GM12878 (cell line): ENCODE measurements around the gene MID1. TPM values are rescaled to one million over a fixed set of nuclear protein-coding genes. Genes with fewer than 3 reads are reported as not detected.

Experiments used
- ATAC-seq: fragments of 200-7000 bp; cut with Tn5 transposase; 3 replicates; pipeline ENCODE4 v1.9.1; 2020; ENCODE audit warnings: mild to moderate bottlenecking, moderate library complexity
- BruUV-seq: library from RNA; stranded (reverse); fragments of 400-500 nt; replicated peaks from 2 replicates; lab custom pipeline; 2021; lab: Mats Ljungman, UMichigan
- CTCF ChIA-PET: fragments of 300-600 bp; sonication (Branson Sonifier 250); formaldehyde crosslinking; extraction: SDS; loops from one replicate; lab custom pipeline; 2021; ENCODE audit warnings: inconsistent platforms; lab: Yijun Ruan, JAX
- POLR2A ChIA-PET: fragments of 350-600 bp; formaldehyde crosslinking; extraction: SDS; loops from one replicate; lab custom pipeline; 2021; ENCODE audit warnings: inconsistent platforms; lab: Charles Lee
- RAD21 ChIA-PET: fragments of 300-600 bp; sonication (Branson Sonifier 250); formaldehyde crosslinking; loops from one replicate; lab custom pipeline; 2023; ENCODE audit warnings: antibody characterized with exemption; ENCODE audit not compliant: unreplicated experiment; lab: Charles Lee
- SMC1A ChIA-PET: fragments of 300-600 bp; sonication (Branson Sonifier 250); formaldehyde crosslinking; loops from one replicate; lab custom pipeline; 2023; ENCODE audit not compliant: unreplicated experiment, uncharacterized antibody; lab: Charles Lee
- DNase-seq: peaks from one replicate; pipeline ENCODE4 v3.0.0-alpha.2; 2011; ENCODE audit warnings: low read depth, low spot score
- FAIRE-seq: peaks from 3 replicates; lab custom pipeline; 2011; peaks lifted over from hg19 to GRCh38; lab: Jason Lieb, UNC
- H2AFZ ChIP-seq: 2 replicates; pipeline ENCODE4 v1.6.0; 2011; ENCODE audit warnings: low read depth, low read length, control low read depth; ENCODE audit not compliant: control insufficient read depth
- H3K27ac ChIP-seq: 2 replicates; pipeline ENCODE4 v1.5.1; 2011; ENCODE audit warnings: control low read depth; ENCODE audit not compliant: control insufficient read depth, insufficient read depth
- H3K27me3 ChIP-seq, 2 experiments: replicated peaks in 1 of 2; 2 replicates each; pipeline versions ENCODE4 v1.6.0 to v1.6.1; 2011; ENCODE audit warnings: low read length in 1 of 2; ENCODE audit not compliant: control insufficient read depth in 2 of 2, insufficient read depth in 2 of 2
- H3K36me3 ChIP-seq, 2 experiments: 2 replicates each; pipeline ENCODE4 v1.5.1; 2011; ENCODE audit warnings: low read length in 1 of 2; ENCODE audit not compliant: control insufficient read depth in 2 of 2, insufficient read depth in 2 of 2
- H3K4me1 ChIP-seq: 2 replicates; pipeline ENCODE4 v1.6.1; 2011; ENCODE audit warnings: mild to moderate bottlenecking, low read length, moderate library complexity, mixed read lengths; ENCODE audit not compliant: control insufficient read depth, insufficient read depth
- H3K4me2 ChIP-seq: 2 replicates; pipeline ENCODE4 v1.6.0; 2011; ENCODE audit warnings: control low read depth; ENCODE audit not compliant: control insufficient read depth, insufficient read depth
- H3K4me3 ChIP-seq: fragments of 200-600 bp; sonication (generic); 2 replicates; pipeline ENCODE4 v1.5.1; 2016
- H3K79me2 ChIP-seq: 2 replicates; pipeline ENCODE4 v1.6.0; 2011; ENCODE audit warnings: low read length; ENCODE audit not compliant: control insufficient read depth, insufficient read depth
- H3K9ac ChIP-seq: 2 replicates; pipeline ENCODE4 v1.8.0; 2011; ENCODE audit warnings: low read length, control low read depth, mixed read lengths; ENCODE audit not compliant: control insufficient read depth, insufficient read depth
- H3K9me3 ChIP-seq: replicated peaks from 3 replicates; pipeline ENCODE4 v1.5.1; 2011; ENCODE audit warnings: mild to moderate bottlenecking, low read length; ENCODE audit not compliant: control insufficient read depth, insufficient read depth
- H4K20me1 ChIP-seq: 2 replicates; pipeline ENCODE4 v1.6.0; 2011; ENCODE audit not compliant: control insufficient read depth, insufficient read depth
- EP300 ChIP-seq, 2 experiments: fragments of 150-350 bp in 1 of 2; IDR thresholded peaks; 2 replicates each; pipeline ENCODE4 v1.6.1; 2011 to 2012; ENCODE audit warnings: low read depth in 2 of 2, low read length in 2 of 2, borderline replicate concordance in 1 of 2, improper control_type of control experiment in 1 of 2, inconsistent platforms in 1 of 2; ENCODE audit not compliant: control insufficient read depth in 1 of 2
- HDAC2 ChIP-seq: fragments of 200-600 bp; sonication (generic); IDR thresholded peaks from 2 replicates; pipeline ENCODE4 v1.6.1; 2017
- KLF5 ChIP-seq: fragments of 450-650 bp; IDR thresholded peaks from 2 replicates; pipeline ENCODE4 v1.6.1; 2014; ENCODE audit warnings: mild to moderate bottlenecking; ENCODE audit not compliant: partially characterized antibody
- SKIL ChIP-seq: fragments of 450-650 bp; IDR thresholded peaks from 2 replicates; pipeline ENCODE4 v1.6.1; 2017; ENCODE audit warnings: mild to moderate bottlenecking, low read depth, inconsistent platforms; ENCODE audit not compliant: poor library complexity, severe bottlenecking
- ZNF592 ChIP-seq: fragments of 450-650 bp; IDR thresholded peaks from 2 replicates; pipeline ENCODE4 v1.6.1; 2017; ENCODE audit warnings: mild to moderate bottlenecking, moderate library complexity
- WGBS: methylation state at CpG from one replicate; pipeline ENCODE4 v1.1.6; 2016; ENCODE audit warnings: low lambda C conversion rate; ENCODE audit not compliant: insufficient replicate concordance, insufficient coverage; ENCODE audit errors: missing lambda C conversion rate; 5-methylcytosine and 5-hydroxymethylcytosine counted together
- in situ Hi-C: fragments of 300-500 bp; cut with MboI; formaldehyde crosslinking; loops from 9 replicates; pipeline ENCODE4 v1.14.3; 2018; ENCODE audit warnings: mixed read lengths
- intact Hi-C: fragments of 100-400 bp; cut with micrococcal nuclease; formaldehyde crosslinking; loops from one replicate; pipeline ENCODE4 v1.14.2; 2022; ENCODE audit not compliant: unreplicated experiment
- polyA plus RNA-seq, 11 experiments: library from polyadenylated mRNA; depleted of rRNA in 4 of 11; unstranded in 6 of 11; stranded (reverse) in 5 of 11; fragments of >200 nt; fragmentation: Nextera tagmentation in 4 of 11; fragmentation: Illumina TruSeq in 1 of 11; extraction: Ambion mirVana in 4 of 11; extraction: Trizol in 1 of 11; gene quantifications; 1 replicate in 1 of 11; 2 replicates in 10 of 11; pipeline versions ENCODE4 v1.2.1 to v1.2.3, GENCODE V29; 2011 to 2016; ENCODE audit warnings: inconsistent platforms in 2 of 11, missing spikeins in 2 of 11, low read depth in 1 of 11
- total RNA-seq, 4 experiments: library from RNA; depleted of rRNA in 3 of 4; stranded (reverse); fragments of >200 nt in 3 of 4; fragmentation: Illumina TruSeq in 1 of 4; extraction: Trizol in 1 of 4; gene quantifications; 2 replicates each; pipeline versions ENCODE4 v1.2.1 to v1.2.3, GENCODE V29; 2013 to 2021

The MID1 gene
- total and polyA plus RNA-seq, 10 of the 15 experiments (the other 5 are each of a cell fraction or from before 2014, with no cell fraction given): 0.04 to 0.51 (median 0.14) TPM; not detected in 1

GRCh38 chrX:10480861-10481260, 139.5 kb downstream of the MID1 start:
- no peaks in the 10 kb centered on the region for H3K27me3 ChIP-seq
- TF ChIP-seq KLF5 (no peak), ZNF592 (no peak), SKIL (no peak), HDAC2 (no peak), EP300 (IDR thresholded peaks at IDR 0.05; ENCODE audit: borderline replicate concordance in 1 of 2, control insufficient read depth in 1 of 2, low read depth in 2 of 2, low read length in 2 of 2) (no peak)
- no peak overlapping the region for H3K4me2 ChIP-seq
- 72% methylated on average over 5 of the region's 5 CpGs for WGBS
- in situ Hi-C loops: no loop called here
- H2AFZ ChIP-seq: no peak overlapping the region
- H3K36me3 ChIP-seq: no peaks in the 10 kb centered on the region
- no peak overlapping the region for H3K4me3 ChIP-seq
- H3K9ac ChIP-seq: no peak overlapping the region
- no peak for ATAC-seq
- ChIA-PET POLR2A (no interaction called here), RAD21 (no interaction called here), SMC1A (no interaction called here), CTCF (interaction anchor here (1.4 kb wide), 1 partner anchor 290 kb away, joined by 3 read pairs; no protein-coding TSS in a partner anchor)
- H3K9me3 ChIP-seq: no peaks in the 10 kb centered on the region
- intact Hi-C loops: no loop called here
- H4K20me1 ChIP-seq: no peaks in the 10 kb centered on the region
- H3K79me2 ChIP-seq: no peaks in the 10 kb centered on the region
- H3K4me1 ChIP-seq: no peaks in the 10 kb centered on the region
- BruUV-seq: no TSS peak
- DNase-seq: no peak
- FAIRE-seq: no peak
- no peak overlapping the region for H3K27ac ChIP-seq
